Upper lobe of left lung (tissue), 6 donors: Measurements from ENCODE around the gene CAMK2N2. TPM values are rescaled to one million over a fixed set of nuclear protein-coding genes. Genes with fewer than 3 reads are reported as not detected.

Source experiments
- ATAC-seq, 2 donors: fragments of 200-7000 bp; cut with Tn5 transposase; one replicate each; pipeline ENCODE4 v1.9.1; 2022; ENCODE audit warnings: mild to moderate bottlenecking in 2 of 2, moderate library complexity in 2 of 2; ENCODE audit not compliant: low FRiP score in 2 of 2
- DNase-seq, 2 donors: peaks; one replicate each; pipeline ENCODE4 v3.0.0-alpha.2; 2019 to 2020
- H3K27ac ChIP-seq, 4 donors: fragments of 200-600 bp; sonication (generic); one replicate each; pipeline ENCODE4 v1.5.1; 2016 to 2019
- H3K27me3 ChIP-seq, 4 donors: fragments of 200-600 bp; sonication (generic); one replicate each; pipeline ENCODE4 v1.5.1; 2017 to 2019
- H3K36me3 ChIP-seq, 4 donors: fragments of 200-600 bp; sonication (generic); one replicate each; pipeline ENCODE4 v1.5.1; 2016 to 2019
- H3K4me1 ChIP-seq, 4 donors: fragments of 200-600 bp; sonication (generic); one replicate each; pipeline ENCODE4 v1.5.1; 2018 to 2019
- H3K4me3 ChIP-seq, 4 donors: fragments of 200-600 bp; sonication (generic); one replicate each; pipeline ENCODE4 v1.5.1; 2017 to 2019; ENCODE audit warnings: mild to moderate bottlenecking in 2 of 4, moderate library complexity in 1 of 4
- H3K9me3 ChIP-seq, 4 donors: fragments of 200-600 bp; sonication (generic); one replicate each; pipeline ENCODE4 v1.5.1; 2018 to 2019
- EP300 ChIP-seq, 4 donors: sonication (generic); formaldehyde crosslinking; IDR thresholded peaks; one replicate each; pipeline ENCODE4 v1.5.1; 2017; ENCODE audit warnings: antibody characterized with exemption in 4 of 4, control low read depth in 2 of 4
- POLR2A ChIP-seq, 4 donors: fragments of 450-650 bp; IDR thresholded peaks; one replicate each; pipeline ENCODE4 v1.5.1; 2016 to 2017; ENCODE audit warnings: antibody characterized with exemption in 4 of 4, mild to moderate bottlenecking in 2 of 4
- POLR2AphosphoS5 ChIP-seq, 2 donors: sonication (generic); formaldehyde crosslinking; IDR thresholded peaks; one replicate each; pipeline ENCODE4 v1.5.1; 2017; ENCODE audit warnings: antibody characterized with exemption in 2 of 2
- WGBS, 2 donors: methylation state at CpG; one replicate each; pipeline ENCODE4 v1.1.5; 2017 to 2018; 5-methylcytosine and 5-hydroxymethylcytosine counted together
- total RNA-seq, 6 donors: library from RNA; depleted of rRNA in 4 of 6; stranded (reverse); fragments of >200 nt in 4 of 6; gene quantifications; one replicate each; pipeline versions ENCODE4 v1.1.0 to v1.2.1, GENCODE V29; 2016 to 2021
- TF ChIP-seq, protein P1 (sequence below), 6 experiments: fragments of 450-650 bp in 4 of 6; fragments of 200-600 bp in 2 of 6; sonication (generic) in 2 of 6; IDR thresholded peaks; one replicate each; pipeline ENCODE4 v1.5.1; 2016 to 2019; ENCODE audit warnings: antibody characterized with exemption in 6 of 6
- donor health status: DM: no; HTN: no; CAD: no; lungs with moderate emphysema.
- donor health status: DM: no; HTN: yes; CAD: no; lungs with severe emphysema.

The CAMK2N2 gene
- total RNA-seq, 6 donors from 2014 or later: 0.26 to 0.44 TPM; not detected in 4

DNA sequence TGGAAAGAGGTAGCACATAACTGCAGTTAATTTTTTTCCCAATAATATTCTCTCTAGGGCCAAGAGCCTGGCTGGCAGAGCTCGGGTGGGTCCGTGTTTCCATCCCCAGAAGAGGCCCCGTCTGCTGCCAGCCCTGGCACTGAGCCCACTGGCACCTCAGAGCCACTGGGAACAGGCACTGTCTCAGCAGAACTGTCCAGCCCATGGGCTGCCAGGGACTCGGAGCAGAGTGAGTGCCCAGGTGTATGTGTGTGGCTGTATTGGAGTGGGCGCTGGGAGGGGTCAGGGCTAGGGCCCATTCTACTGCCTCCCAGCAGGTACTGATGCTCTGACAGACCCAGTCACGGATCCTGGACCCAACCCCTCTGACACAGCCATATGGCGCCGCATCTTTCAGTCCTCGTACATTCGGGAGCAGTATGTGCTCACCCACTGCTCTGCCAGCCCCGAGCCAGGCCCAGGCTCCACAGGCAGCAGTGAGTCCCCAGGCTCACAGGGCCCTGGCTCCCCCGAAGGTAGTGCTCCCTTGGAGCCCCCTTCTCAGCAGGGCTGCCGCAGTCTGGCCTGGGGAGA, 23.0 kb downstream of the CAMK2N2 start:
- ATAC-seq (no peak), DNase-seq (no peak)
- TF ChIP-seq EP300 (IDR thresholded peaks at IDR 0.05): no peak
- TF ChIP-seq, protein P1, sequence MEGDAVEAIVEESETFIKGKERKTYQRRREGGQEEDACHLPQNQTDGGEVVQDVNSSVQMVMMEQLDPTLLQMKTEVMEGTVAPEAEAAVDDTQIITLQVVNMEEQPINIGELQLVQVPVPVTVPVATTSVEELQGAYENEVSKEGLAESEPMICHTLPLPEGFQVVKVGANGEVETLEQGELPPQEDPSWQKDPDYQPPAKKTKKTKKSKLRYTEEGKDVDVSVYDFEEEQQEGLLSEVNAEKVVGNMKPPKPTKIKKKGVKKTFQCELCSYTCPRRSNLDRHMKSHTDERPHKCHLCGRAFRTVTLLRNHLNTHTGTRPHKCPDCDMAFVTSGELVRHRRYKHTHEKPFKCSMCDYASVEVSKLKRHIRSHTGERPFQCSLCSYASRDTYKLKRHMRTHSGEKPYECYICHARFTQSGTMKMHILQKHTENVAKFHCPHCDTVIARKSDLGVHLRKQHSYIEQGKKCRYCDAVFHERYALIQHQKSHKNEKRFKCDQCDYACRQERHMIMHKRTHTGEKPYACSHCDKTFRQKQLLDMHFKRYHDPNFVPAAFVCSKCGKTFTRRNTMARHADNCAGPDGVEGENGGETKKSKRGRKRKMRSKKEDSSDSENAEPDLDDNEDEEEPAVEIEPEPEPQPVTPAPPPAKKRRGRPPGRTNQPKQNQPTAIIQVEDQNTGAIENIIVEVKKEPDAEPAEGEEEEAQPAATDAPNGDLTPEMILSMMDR (IDR thresholded peaks at IDR 0.05): no peak
- TF ChIP-seq POLR2AphosphoS5 (IDR thresholded peaks at IDR 0.05): no peak
- no peak for TF ChIP-seq POLR2A (IDR thresholded peaks at IDR 0.05)
- Histone ChIP-seq H3K36me3 (peaks cover 6 to 15% (median 13%) of the 10 kb centered on the region in 4 donors), H3K9me3 (no peaks in the 10 kb centered on the region), H3K27ac (no peak overlapping the region), H3K4me1 (peaks cover 0 to 8% (median 2%) of the 10 kb centered on the region in 4 donors), H3K4me3 (no peak overlapping the region), H3K27me3 (peaks cover 0 to 3% (median 0%) of the 10 kb centered on the region in 4 donors)
- WGBS, 2 donors: 47 to 73% methylated on average over 3 to 12 of the region's 13 CpGs

DNA sequence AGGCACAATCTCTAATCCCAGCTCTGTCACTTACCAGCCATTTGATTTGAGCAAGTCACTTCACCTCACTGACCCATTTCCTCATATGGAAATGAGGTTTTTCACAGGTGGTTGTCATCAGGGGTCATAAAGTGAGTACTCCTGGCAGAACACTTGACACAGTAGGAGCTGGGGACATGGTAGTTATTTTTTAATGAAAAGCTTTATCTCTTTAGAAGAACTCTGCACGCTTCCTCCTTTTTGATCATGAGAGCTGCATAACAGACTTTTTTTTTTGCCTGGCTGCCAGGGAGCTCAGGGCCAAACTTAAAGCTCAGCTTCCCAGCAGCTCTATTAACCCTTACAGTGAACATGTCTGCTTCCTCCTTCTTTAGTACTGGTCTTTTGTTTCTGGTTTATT, 23.5 kb downstream of the CAMK2N2 start:
- Histone ChIP-seq H3K36me3 (peaks cover 6 to 10% (median 7%) of the 10 kb centered on the region in 4 donors), H3K9me3 (no peaks in the 10 kb centered on the region), H3K27me3 (peaks cover 0 to 3% (median 0%) of the 10 kb centered on the region in 4 donors), H3K4me3 (no peak overlapping the region), H3K4me1 (peaks cover 0 to 8% (median 2%) of the 10 kb centered on the region in 4 donors), H3K27ac (no peak overlapping the region)
- TF ChIP-seq, protein P1 (IDR thresholded peaks at IDR 0.05): no peak
- TF ChIP-seq POLR2AphosphoS5 (IDR thresholded peaks at IDR 0.05): no peak
- TF ChIP-seq EP300 (IDR thresholded peaks at IDR 0.05): no peak
- no peak for TF ChIP-seq POLR2A (IDR thresholded peaks at IDR 0.05)
- WGBS, 2 donors: 50 to 60% methylated on average over 1 of the region's 1 CpG
- DNase-seq (no peak), ATAC-seq (no peak)

DNA sequence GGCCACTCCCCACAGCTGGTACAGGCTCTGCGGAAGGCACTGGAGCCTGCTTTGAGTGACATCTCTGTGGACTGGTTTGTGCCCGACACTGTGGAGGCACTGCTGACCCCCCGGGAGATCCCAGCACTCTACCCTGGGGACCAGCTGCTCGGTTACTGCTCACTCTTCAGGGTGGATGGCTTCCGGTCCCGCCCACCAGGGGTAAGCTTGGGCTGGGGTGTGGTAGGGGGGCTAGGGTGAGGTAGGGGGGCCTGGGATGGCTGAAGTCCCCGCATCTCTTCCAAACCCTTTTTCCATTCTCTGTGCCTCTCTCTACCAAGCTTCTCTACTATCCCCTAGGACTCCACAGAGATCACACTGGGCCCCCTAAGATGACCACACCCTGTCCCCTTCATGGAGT, 24.1 kb downstream of the CAMK2N2 start:
- ATAC-seq (no peak), DNase-seq (no peak)
- WGBS, 2 donors: 81 to 92% methylated on average over 1 to 7 of the region's 7 CpGs

GRCh38 chr3:184236636-184237035, 24.7 kb downstream of the CAMK2N2 start:
- H3K9me3 ChIP-seq: no peaks in the 10 kb centered on the region
- 82 to 83% methylated on average over 3 of the region's 3 CpGs for WGBS, 2 donors
- ATAC-seq: no peak
- TF ChIP-seq POLR2A (IDR thresholded peaks at IDR 0.05) (no peak), POLR2AphosphoS5 (IDR thresholded peaks at IDR 0.05) (no peak), EP300 (IDR thresholded peaks at IDR 0.05) (no peak)
- TF ChIP-seq, protein P1 (IDR thresholded peaks at IDR 0.05): no peak
- no peak overlapping the region for H3K27ac ChIP-seq
- H3K36me3 ChIP-seq: no peaks in the 10 kb centered on the region
- H3K4me1 ChIP-seq: peaks cover 0 to 5% (median 2%) of the 10 kb centered on the region in 4 donors
- peaks cover 0 to 3% (median under 1%) of the 10 kb centered on the region in 4 donors for H3K27me3 ChIP-seq
- no peak for DNase-seq
- H3K4me3 ChIP-seq: no peak overlapping the region

More for the DNA sequence above, 24.1 kb downstream of the CAMK2N2 start:
- Histone ChIP-seq H3K27me3 (peaks cover 0 to 3% (median 0%) of the 10 kb centered on the region in 4 donors), H3K4me1 (peaks cover 0 to 8% (median 2%) of the 10 kb centered on the region in 4 donors), H3K9me3 (no peaks in the 10 kb centered on the region), H3K36me3 (peaks cover under 1 to 4% (median 1%) of the 10 kb centered on the region in 4 donors), H3K4me3 (no peak overlapping the region), H3K27ac (no peak overlapping the region)
- TF ChIP-seq POLR2A (IDR thresholded peaks at IDR 0.05): no peak
- TF ChIP-seq POLR2AphosphoS5 (IDR thresholded peaks at IDR 0.05): no peak
- TF ChIP-seq EP300 (IDR thresholded peaks at IDR 0.05): no peak
- TF ChIP-seq, protein P1 (IDR thresholded peaks at IDR 0.05): no peak

GRCh38 chr3:184236033-184236410, 25.3 kb downstream of the CAMK2N2 start:
- H3K4me1 ChIP-seq: peaks cover 0 to under 1% (median under 1%) of the 10 kb centered on the region in 4 donors
- H3K27ac ChIP-seq: no peak overlapping the region
- no peak overlapping the region for H3K4me3 ChIP-seq
- ATAC-seq (no peak), DNase-seq (no peak)
- H3K9me3 ChIP-seq: no peaks in the 10 kb centered on the region
- no peaks in the 10 kb centered on the region for H3K36me3 ChIP-seq
- 77% methylated on average over 3 to 7 of the region's 14 CpGs for WGBS, 2 donors
- TF ChIP-seq EP300 (IDR thresholded peaks at IDR 0.05) (no peak), POLR2AphosphoS5 (IDR thresholded peaks at IDR 0.05) (no peak), POLR2A (IDR thresholded peaks at IDR 0.05) (no peak)
- TF ChIP-seq, protein P1 (IDR thresholded peaks at IDR 0.05): no peak
- H3K27me3 ChIP-seq: peaks cover 0 to 9% (median 6%) of the 10 kb centered on the region in 4 donors
